ENCODE results near the gene SMAD3.
A peak's percentile ranks its signal among the peaks of the same experiment; 100 is the strongest.

SMAD3 gene

DNA sequence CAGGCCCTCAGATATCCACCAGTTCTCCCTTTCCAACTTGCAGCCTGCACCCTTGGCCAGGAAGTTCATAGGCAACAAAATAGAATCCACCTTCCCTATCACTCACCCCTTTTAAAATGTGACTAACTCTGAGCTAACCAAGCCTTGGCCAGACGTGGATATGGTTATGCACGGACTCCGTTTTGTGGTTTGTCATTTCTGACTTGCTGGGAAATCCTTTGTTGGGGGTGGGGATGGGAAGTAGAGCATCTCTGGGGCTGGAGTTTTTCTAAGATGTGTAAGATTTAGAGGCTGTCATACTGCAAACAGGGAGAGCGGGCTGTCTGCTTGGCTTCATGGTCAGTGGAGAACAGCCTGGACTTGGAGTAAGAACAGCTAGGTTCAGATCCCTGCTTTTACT, 62.6 kb downstream of the SMAD3 start:
- DNase-seq (ENCODE audit: low spot score), result no peak

DNA sequence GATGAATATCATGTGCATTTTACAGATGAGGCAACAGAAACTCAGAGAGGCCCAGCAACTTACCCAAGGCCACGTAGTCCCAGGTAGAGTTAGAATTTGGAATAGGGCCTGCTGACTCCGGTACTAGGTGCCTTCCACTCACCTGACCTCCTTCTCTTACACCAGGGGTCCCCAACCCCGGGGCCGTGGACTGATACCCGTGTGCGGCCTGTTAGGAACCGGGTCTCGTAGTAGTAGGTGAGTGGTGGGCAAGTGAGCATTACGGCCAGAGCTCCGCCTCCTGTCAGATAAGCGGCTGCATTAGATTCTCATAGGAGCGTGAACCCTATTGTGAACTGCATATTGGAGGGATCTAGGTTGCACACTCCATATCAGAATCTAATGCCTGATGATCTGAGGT, 64.8 kb downstream of the SMAD3 start:
- DNase-seq (ENCODE audit: low spot score), result no peak

DNA sequence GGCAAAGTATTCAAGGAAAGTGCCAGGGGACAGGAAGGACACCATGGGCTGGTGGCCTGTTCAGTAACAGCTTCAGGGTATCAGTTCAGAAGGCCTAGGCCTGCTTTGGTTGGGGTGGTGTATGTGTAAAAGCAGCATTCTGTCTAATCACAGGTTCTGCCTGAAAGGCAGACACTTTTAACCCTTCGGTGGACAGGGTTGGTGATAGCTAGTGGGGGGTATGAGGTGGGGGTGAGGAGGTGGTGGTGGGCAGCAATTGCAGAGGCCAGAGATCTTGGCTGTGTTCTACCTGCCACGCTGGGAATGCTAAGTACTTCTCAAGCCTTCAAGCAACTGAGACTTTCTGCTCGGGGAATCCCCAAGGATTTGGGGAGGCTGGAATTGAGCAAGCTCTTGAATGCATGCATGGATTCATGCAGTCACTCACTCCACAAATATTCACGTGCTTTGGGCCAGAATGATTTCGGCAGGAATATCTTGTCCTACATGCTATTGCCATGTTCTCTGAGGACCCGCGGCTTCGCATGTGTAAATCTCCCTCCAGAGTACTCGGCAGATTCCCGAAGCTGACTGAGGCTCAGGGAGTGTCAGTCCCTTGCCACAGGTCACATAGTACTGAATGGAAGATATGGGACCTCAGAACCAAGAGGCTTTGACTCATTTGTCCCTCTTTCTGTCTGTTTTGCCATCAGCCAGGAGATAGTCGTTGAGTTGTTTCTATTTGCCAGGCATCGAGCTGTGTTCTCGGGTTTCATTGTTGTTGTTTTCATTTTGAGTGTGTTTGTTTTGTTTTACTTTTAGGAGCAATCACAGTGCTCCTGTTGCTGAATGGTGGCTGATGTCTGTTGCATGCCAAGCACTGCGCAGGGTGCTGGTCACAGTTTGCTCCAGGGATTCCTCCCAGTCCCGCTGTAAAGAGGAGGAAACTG, 65.5 kb downstream of the SMAD3 start:
- DNase-seq (ENCODE audit: low spot score), result no peak

DNA sequence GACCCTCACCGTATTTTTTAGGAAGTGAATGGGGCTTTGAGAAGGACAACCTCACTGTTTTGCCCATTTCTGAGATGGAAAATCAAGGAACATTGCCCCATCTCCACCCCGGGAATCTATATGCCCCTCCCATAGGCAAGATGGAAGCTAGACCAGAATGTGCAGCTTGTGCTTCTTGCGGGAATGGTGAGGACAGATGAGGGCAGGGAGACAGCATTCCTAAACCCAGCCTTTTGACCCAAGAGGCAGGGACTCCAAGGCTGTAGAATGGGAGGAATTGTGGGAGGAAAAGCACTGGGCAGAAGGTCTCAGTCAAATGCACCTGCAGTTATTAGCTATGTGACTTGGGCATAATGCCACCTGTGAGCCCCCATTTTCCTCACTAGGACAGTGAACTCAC, 66.9 kb downstream of the SMAD3 start:
- no peak for DNase-seq (ENCODE audit: low spot score)

DNA sequence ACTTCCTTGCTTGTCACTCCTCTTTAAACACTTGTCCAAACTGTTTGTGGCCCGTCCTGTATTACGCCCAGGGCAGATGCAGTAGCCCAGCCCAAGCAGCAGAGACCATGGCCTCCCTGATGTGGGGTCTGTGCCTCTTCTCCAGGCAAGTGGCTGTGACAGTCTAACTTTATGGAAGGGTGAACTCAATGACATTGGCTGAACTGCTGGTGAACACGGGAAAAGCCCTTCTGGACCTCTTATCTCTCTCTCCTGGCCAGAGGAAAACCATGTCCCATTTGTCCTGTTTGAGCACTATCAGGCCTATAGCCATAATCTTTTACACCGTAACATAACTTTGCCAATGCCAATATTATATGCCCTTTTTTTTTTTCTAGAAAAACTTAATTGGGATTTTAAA, 67.6 kb downstream of the SMAD3 start:
- no peak for DNase-seq (ENCODE audit: low spot score)

DNA sequence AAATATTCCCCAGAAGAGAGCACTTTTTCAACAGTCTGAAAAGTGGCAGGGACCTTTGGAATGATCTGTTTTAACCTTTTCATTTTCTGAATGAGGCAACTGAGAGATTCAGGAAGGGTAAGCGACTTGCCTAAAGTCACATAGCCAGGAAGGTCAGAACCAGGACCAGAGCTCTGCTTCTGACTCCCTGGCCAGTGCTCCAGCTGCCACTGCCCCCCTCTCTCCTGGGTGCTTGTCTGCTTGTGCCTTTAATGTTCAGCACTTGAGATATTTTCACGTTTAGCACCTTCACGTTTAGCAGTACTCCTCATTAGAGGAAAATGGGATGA, 68.3 kb downstream of the SMAD3 start:
- DNase-seq (ENCODE audit: low spot score), result no peak

DNA sequence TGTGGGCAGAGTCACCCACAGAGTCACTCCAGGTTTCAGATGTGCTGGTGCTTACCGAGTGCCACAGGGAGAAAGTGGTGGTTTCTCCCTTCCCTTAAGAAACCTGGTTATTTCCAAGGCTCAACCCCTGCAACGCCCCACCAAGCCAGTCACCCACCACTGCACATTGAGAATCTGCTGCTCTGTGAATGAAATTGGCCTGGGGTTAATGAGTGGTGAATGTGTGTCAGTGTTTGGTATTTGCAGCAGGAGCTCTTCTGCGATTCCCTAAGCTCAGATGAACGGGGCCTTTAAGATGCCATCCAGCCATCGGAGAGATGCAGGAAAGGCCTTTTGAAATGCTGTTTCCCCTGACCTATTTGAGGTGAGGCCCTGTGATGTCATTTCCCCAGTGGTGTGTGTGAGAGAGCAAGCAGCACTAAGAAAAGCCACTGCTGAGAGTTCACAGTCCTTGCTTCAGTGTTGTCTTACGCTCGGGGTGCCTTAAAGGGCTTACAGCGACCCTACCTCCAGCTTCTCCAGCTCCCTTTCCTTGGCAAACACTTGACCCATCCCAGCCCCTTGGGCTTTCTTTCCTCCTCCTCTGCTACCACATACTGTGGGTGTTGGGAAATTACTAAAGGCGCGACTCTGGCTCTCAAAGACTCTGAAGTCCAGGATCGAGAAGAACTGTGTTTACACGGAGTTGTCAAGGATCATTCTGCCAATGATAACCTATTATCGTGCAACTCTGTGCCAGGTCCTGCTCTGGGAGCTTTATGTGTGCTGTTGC, 68.9 kb downstream of the SMAD3 start:
- peak; percentile 80 for DNase-seq (ENCODE audit: low spot score)

DNA sequence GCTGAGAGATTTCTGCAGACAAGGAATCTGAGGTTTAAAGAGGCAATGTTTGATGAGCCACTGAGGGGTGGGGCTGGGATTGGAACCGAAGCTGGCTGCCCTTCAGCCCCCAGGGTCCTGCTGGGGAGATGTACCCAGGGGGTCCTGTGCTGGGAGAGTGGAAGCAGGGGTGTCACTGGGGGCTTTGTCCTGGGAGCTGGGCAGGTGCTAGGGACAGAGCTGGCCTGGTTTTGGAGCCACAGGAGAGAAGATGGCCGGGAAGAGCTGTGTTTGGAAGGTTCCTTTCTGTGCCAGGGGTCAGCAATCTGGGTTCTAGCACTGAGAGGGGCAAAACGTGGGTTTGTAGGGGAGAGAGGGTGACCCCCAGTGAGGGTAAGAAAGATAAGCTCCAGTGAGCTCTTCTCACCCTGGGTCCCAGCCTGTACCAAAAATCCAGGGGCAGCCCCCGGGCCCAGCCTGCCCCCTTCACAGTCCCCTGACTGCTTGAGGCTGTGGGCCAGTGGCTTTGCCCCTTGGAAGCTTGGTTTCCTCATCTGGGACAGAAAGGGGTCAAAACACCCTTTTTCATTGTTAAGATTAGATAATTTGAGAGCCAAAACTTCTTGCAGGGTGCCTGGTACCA, 69.6 kb downstream of the SMAD3 start:
- DNase-seq (ENCODE audit: low spot score), result no peak

DNA sequence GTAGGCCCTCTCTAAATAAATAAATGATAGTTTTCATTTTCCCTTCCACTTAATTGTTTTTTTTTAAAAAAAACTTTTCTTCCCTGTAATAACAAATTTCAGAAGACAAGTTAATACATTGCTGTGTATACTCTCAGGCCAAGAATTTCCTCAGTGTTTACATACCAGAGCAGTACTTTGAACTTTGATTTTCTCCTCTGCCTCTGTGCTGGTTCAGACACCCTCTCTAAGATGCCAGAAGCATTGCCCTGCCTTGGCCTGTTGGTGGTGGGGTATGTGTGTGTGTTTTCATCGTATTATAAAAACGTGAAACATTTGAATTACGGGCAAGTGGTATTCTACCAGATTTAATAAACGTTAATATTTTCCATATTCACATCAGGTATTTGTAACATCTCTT, 70.1 kb downstream of the SMAD3 start:
- no peak for DNase-seq (ENCODE audit: low spot score)

DNA sequence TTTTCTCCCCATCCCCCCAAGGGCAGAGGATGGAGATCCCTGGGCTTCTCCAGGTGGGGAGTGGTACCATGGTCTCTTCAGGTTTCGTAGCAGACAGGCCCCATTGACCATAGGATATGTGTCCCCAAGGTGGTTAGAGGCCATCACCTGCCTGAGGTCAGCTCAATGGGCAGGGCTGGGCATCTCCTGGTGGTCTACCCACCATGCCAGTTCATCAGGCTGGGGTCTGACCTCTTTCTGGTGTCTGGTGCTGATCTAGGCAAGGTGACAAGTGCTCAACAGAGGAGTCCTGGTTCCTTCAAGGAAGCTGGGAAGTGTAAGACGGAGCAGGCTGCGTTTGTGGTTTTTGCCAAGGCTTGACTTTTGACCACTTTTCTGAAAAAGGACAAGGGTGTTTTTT, 71.4 kb downstream of the SMAD3 start:
- DNase-seq (ENCODE audit: low spot score), result no peak

DNA sequence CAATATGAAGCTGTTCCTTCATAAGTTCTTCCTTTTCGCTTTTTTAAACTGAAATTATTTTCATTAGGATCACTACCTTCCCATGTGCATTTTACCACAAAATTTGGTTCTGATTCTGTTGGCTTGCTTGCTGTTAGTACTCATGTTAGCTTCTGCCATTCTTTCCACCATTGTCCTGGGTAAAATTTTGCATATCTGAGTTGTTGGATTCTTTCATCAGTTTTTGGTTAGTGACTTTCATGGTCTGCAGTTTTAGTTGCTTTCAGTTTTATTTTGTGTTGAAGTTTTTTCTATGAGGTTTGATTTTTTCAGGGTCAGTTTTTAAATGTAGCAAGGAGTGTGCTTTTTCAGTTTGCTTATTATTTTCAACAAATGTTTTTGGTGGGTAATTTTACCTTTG, 71.9 kb downstream of the SMAD3 start:
- DNase-seq (ENCODE audit: low spot score), result no peak

DNA sequence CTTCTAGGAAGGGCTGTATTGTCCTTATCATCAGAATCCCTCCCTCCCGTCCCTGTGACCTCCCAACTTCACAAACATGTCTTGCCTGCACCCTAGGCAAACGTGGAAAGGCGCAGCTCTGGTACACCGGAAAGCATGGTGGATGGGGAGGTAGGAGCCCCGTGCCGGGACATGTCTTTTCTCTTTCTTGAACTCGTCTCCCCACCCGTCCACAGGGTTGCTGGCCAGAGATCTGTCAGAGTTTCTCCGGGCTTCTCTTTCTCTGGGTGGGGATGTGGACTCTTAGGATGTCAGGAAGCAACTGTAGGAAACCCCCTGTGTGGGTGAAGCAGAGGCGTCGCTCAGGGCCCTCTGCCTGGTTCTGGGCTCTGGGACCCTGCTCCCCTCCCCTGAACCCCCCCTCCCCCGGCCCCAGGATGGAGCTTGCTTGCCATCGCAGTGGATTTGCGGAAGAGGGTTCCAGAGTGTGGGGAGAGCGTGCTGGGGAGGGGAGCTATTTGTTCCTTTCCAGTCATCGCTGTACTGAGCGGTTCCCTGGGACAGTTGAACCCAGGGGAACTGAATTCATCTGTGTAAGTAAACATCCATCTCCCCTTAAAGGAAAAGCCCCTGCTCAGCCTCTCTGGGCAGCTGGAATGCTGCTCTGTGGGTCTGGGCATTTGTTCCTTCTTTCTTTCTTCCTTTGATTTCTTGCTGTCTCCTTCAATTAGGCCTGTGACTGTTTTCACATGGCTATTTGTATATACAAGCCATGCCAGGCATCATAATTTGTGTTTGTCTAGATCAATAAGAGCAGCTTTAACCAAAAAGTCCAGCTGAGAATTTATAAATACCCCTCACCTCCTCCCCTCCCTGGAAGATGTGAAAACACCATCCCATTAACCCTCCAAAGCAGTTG, 72.8 kb downstream of the SMAD3 start:
- DNase-seq (ENCODE audit: low spot score), result no peak

DNA sequence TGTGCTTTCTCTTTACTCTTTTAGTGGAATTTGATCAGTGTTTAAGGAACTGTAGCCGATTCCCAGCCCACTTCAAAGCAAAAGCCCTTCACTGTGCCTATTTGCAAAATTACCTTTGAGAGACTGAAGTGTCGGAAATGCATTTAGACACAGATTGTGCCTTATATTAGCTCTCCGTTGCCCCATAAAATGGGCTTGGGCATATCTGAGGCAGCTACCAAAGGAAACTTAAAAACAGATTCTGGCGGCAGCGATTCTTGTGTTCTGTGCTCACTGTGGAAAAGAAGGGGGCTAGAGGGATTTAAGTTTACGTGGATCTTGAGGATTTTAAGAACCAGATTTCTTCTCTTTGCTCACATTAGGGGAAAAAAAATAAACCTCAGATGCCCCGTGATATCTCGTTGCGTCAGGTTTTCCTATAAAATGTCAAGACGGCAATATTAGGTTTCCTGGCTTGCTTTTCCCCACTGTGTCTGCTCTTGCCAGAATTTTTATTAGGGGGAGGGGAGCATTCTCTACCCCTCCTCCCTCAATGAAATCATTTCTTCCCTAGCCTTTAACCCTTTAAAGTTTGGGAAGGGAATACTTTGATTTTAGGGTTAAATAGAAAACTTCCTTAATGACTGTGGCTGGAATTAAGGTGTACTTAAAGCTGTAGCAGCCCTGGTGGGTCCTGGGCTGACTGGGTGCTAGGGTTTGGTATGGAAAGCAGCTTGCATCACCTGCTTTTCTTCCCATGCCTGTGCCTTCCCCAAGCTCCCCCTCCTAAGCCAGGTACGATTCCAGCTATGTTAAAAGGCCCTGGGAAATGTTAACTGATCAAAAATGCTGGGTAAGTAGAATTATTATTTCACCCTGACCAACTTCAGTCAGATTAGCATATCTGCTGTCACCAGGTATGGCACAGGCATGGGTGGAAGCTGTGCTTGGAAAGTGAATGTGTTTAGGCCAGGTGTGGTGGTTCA, 73.8 kb downstream of the SMAD3 start:
- no peak for DNase-seq (ENCODE audit: low spot score)

DNA sequence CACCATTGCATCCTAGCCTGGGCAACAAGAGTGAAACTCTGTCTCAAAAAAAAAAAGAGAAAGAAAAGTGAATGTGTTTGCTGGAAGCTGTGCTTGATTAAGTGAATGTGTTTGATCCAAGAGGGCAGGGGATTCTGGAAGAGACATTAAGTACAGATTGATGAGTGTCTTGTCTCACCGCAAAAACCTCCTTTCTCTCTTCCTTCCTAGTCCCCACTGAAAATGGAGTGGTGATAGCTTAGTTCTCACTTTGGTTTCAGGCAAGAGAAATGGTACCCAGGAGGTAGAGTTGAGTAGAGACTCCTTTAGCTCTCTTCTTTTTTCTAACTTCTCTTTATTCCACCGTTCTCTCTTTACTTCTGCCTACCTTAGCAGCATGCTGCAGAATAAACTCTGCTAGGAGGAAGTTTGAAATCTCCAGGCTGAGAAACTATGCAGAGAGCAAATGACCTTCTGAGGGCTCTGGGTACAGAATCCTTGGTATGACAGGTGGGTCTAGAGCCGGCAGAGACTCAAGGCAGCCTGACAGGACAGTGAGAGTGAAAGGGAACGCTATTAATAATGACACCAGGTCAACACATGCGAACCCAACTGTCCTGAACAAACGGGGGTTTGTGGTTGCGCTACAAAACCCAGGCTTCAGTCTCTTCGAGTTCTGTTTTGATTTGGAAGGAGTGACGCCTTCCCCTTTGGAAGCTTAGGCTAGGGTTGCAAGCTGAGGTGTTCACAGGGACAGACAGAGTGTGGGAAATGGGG, 74.9 kb downstream of the SMAD3 start:
- no peak for DNase-seq (ENCODE audit: low spot score)

DNA sequence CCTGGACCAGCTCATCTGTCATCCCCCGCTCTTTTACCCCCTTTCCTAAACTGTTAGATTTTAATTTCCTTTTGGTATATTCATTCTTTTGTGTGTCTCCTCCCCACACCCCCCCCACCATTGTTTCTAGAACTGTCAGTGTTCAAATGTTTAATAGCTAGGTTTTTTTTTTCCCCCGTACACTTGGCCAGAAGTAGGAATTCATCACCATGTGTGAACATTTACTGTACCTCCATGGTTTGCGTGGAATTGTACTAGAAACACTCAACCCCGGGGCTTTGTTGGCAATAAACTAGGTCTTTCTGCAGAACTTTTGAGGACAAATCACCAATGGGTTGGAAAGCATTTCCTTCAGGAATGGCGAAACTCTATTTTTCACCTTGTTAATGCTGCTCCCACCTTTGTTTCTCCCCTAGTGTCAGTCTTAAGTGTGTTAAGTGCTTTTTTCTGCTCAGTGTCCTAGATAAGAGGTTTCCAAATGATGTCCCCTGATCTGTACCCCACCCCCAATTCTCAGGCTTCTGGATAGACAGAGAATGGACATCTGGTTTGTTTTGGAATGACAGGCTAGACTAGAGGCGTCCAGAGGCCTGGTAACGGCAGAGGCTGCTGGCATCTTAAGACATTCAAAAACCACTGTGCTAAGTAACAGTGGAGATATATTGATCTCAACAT, 76.8 kb downstream of the SMAD3 start:
- DNase-seq (ENCODE audit: low spot score), result no peak

DNA sequence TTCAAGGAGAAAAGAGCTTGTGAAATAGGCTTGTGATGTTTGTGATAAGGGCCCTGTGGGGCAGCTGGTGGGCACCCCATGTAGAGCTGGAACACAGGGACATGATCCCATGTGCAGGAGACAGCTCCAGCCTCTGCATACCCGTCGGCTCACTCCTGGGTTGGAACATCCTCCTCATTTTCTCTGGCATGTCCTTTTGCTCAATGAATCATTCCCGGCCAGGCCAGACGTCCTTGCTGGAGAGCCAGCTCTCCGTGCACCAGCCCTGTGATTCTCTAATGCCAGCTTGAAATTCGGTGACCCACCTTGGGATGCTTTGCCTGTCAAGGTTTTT, 77.3 kb downstream of the SMAD3 start:
- DNase-seq (ENCODE audit: low spot score), result no peak

DNA sequence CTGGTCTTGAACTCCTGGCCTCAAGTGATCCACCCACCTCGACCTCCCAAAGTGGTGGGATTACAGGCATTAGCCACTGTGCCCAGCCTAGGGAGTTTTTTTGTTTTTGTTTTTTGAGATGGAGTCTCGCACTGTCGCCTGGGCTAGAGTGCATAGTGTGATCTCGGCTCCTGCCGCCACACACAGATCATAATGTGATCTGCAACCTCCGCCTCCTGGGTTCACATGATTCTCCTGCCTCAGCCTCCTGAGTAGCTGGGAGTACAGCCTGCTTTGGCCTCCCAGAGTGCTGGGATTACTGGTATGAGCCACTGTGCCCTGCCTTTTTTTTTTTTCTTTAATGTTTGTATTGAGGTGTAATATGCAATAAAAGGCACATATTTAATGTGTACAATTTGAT, 78.2 kb downstream of the SMAD3 start:
- no peak for DNase-seq (ENCODE audit: low spot score)

DNA sequence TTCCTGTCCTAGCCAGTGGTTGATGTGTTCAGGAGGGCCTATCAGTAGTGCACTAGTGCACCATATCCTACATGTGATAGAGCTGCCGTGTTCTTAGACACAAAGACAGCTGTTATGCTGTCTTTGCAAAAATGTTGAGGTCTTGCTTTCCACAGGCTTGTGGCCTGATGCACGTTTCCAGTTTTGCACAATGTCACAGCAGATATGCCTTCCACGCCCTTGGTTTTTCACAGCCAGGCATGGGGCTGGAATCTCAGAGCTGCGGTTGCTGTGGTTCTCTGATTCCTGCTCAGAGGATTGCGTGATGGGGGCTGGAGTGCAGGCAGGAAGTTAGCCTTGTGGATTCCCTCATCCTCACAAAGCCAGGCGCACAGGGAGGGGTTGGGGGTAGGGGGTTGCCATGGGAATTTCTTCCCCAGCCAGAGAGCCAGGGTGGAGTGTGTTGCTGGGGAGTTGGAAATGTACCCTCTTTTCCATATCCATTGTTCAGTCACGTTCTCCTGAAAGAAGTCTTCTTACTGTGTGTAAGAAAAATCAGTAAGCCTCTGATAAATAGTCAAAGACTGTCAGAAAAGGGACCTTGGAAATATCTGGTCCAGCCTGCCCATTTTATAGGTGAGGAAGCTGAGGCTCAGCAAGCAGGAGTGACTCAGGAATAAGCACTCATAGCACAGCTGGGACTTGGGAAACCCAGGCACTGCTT, 79.4 kb downstream of the SMAD3 start:
- DNase-seq (ENCODE audit: low spot score), result peak; percentile 14

DNA sequence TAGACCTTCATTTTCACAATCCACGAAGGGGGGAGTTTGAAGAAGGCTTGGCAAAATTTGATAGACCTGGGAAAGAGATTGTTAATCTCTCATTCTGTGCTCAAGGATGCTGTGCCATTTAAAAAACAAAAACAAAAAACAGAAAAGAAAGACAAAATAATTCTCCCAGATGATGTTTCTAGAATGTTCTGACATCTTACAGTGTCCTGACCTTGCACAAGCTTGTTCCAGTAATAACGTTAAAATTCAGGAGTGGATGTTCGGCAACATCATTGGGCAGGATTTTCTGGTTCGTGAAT, 79.9 kb downstream of the SMAD3 start:
- DNase-seq (ENCODE audit: low spot score), result no peak
